Lower lobe of right lung (tissue), 2 donors: Measurements from ENCODE around the gene NRXN3. TPM values are rescaled to one million over a fixed set of nuclear protein-coding genes. Genes with fewer than 3 reads are reported as not detected.

Experiments
- ATAC-seq, 2 donors: fragments of 200-7000 bp; cut with Tn5 transposase; one replicate each; pipeline ENCODE4 v1.9.1; 2020 to 2022; ENCODE audit warnings: mild to moderate bottlenecking in 2 of 2, moderate library complexity in 2 of 2
- DNase-seq: peaks from one replicate; pipeline ENCODE4 v3.0.0-alpha.2; 2020
- H3K27ac ChIP-seq: fragments of 200-600 bp; one replicate; pipeline ENCODE4 v1.8.0; 2022
- H3K27me3 ChIP-seq: fragments of 200-600 bp; one replicate; pipeline ENCODE4 v1.8.0; 2022; ENCODE audit warnings: low read depth
- H3K36me3 ChIP-seq: fragments of 200-600 bp; one replicate; pipeline ENCODE4 v1.8.0; 2022; ENCODE audit warnings: mild to moderate bottlenecking
- H3K4me1 ChIP-seq: fragments of 200-600 bp; one replicate; pipeline ENCODE4 v1.8.0; 2022
- H3K4me3 ChIP-seq: fragments of 200-600 bp; one replicate; pipeline ENCODE4 v1.8.0; 2022; ENCODE audit warnings: mild to moderate bottlenecking
- H3K9me3 ChIP-seq: fragments of 200-600 bp; one replicate; pipeline ENCODE4 v1.8.0; 2022
- intact Hi-C: fragments of 100-400 bp; cut with DNase I; formaldehyde crosslinking; loops from one replicate; pipeline ENCODE4 v1.11.0; 2022
- total RNA-seq: library from RNA; stranded (reverse); fragmentation: NEBNext Ultra II Directional; extraction: Animal tissue kit (Norgen Biotek cat#: 25700); gene quantifications from one replicate; pipeline ENCODE4 v1.2.1, GENCODE V29; 2021
- TF ChIP-seq, protein P1 (sequence below): fragments of 200-600 bp; IDR thresholded peaks from one replicate; pipeline ENCODE4 v1.8.0; 2022; ENCODE audit warnings: antibody characterized with exemption, mild to moderate bottlenecking
- donor health status: DM: no; HTN: yes; CAD: no; lungs with severe emphysema.

NRXN3 gene
- total RNA-seq, 1 donor from 2014 or later, result 9.0 TPM

DNA sequence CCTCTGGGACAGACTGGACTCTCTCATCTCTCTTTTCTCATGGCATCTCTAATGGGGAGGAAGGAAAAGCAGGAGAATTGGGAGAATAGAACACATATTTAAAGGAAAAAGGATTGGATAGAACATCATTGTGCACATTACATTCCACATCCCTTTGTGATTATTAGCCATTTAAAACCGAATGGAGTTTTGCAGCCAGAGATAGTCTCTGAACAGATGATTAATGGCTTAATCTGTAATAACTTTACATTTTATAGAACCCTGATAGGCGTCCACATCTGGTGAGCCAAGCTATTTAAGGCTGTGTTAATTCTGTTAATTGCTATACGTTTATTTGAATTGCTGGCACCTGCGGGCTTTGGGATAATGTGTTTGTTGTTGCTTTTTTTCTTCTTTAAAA, 487.3 kb downstream of the NRXN3 start:
- no peak overlapping the region for H3K27ac ChIP-seq
- no peaks in the 10 kb centered on the region for H3K9me3 ChIP-seq
- H3K27me3 ChIP-seq, result no peaks in the 10 kb centered on the region
- DNase-seq (no peak), ATAC-seq (no peak)
- TF ChIP-seq, protein P1, sequence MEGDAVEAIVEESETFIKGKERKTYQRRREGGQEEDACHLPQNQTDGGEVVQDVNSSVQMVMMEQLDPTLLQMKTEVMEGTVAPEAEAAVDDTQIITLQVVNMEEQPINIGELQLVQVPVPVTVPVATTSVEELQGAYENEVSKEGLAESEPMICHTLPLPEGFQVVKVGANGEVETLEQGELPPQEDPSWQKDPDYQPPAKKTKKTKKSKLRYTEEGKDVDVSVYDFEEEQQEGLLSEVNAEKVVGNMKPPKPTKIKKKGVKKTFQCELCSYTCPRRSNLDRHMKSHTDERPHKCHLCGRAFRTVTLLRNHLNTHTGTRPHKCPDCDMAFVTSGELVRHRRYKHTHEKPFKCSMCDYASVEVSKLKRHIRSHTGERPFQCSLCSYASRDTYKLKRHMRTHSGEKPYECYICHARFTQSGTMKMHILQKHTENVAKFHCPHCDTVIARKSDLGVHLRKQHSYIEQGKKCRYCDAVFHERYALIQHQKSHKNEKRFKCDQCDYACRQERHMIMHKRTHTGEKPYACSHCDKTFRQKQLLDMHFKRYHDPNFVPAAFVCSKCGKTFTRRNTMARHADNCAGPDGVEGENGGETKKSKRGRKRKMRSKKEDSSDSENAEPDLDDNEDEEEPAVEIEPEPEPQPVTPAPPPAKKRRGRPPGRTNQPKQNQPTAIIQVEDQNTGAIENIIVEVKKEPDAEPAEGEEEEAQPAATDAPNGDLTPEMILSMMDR, result no peak
- intact Hi-C loops, result no loop called here
- no peak overlapping the region for H3K4me3 ChIP-seq
- no peaks in the 10 kb centered on the region for H3K36me3 ChIP-seq
- no peaks in the 10 kb centered on the region for H3K4me1 ChIP-seq

DNA sequence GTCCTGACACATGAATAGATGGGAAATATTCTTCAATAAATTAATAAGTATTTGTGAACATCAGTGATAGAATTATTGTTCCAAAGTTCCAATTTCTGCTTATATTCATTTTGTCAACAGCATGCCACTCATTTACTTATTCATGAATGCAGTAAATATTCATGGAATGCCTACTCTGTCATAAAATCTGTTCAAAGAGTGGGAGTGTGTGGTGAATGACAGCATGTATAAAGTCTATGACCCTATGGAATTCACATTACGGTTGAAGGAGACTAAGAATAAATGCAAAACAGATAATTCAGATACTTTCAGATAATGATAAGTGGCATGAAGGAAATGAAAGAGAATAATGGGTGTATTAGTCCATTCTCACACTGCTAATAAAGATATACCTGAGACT, 494.7 kb downstream of the NRXN3 start:
- Histone ChIP-seq H3K36me3 (no peaks in the 10 kb centered on the region), H3K27ac (no peak overlapping the region), H3K4me3 (no peak overlapping the region), H3K27me3 (no peaks in the 10 kb centered on the region), H3K9me3 (no peaks in the 10 kb centered on the region), H3K4me1 (no peaks in the 10 kb centered on the region)
- no peak for DNase-seq
- intact Hi-C loops, result no loop called here
- ATAC-seq, result no peak
- TF ChIP-seq, protein P1, result no peak

DNA sequence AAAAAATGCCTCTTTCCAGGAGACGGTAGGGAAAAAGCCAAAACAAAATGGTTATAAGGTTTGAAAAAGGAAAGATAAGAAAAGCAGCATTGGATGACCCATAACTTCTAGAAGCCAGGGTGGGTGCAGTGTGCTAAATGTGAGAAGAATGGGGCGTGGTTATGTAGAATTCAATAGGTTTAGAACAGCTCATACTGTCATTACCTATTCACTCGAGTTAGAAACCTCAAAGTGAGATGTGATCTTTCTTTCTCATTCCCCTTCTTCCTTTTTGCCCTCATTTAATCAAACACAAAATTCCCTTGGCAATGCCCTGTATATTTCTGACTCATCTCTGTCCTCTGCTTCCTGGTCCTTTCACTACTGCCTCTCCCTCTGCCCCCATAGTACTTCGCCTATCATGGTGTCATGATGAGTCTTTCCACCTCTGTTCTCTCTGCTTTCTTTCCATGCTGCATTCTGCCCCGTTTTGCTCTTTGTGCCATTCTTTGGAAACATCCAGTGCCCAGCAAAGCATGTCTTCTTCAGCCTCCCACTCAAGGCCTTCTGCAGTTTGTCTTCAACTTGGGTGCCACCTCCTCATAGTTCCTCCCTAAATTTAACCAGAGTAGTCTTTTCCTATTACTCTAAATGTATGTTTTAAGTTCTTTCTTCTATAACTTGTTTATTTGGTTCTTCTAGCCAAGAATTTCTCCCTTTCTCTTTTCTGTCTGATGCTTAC, 496.3 kb downstream of the NRXN3 start:
- TF ChIP-seq, protein P1, result no peak
- no peaks in the 10 kb centered on the region for H3K36me3 ChIP-seq
- ATAC-seq, result no peak
- no peaks in the 10 kb centered on the region for H3K9me3 ChIP-seq
- no peaks in the 10 kb centered on the region for H3K27me3 ChIP-seq
- no peak for DNase-seq
- intact Hi-C loops, result no loop called here
- H3K4me1 ChIP-seq, result no peaks in the 10 kb centered on the region
- H3K4me3 ChIP-seq, result no peak overlapping the region
- H3K27ac ChIP-seq, result no peak overlapping the region

DNA sequence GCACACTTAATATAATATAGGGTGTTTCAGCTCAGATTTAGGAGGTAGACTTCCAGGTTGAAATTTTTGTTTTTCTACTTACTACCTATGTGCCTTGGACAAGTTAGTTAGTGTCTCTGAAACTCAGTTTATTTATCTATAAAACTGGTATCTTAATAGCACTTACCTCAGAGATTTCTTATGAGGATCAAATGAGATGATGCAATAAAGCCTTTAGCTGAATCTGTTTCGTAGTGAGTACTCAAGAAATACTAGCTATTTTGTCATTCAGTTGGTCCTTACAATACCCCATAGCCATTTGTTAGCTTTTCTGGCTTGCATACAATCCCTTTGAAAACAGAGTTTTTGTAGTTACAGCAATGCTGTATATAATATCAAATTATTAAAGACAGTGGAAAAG, 497.0 kb downstream of the NRXN3 start:
- no peaks in the 10 kb centered on the region for H3K27me3 ChIP-seq
- TF ChIP-seq, protein P1, result no peak
- no peak overlapping the region for H3K4me3 ChIP-seq
- intact Hi-C loops, result no loop called here
- H3K9me3 ChIP-seq, result no peaks in the 10 kb centered on the region
- H3K4me1 ChIP-seq, result no peaks in the 10 kb centered on the region
- H3K27ac ChIP-seq, result no peak overlapping the region
- ATAC-seq (no peak), DNase-seq (no peak)
- no peaks in the 10 kb centered on the region for H3K36me3 ChIP-seq

DNA sequence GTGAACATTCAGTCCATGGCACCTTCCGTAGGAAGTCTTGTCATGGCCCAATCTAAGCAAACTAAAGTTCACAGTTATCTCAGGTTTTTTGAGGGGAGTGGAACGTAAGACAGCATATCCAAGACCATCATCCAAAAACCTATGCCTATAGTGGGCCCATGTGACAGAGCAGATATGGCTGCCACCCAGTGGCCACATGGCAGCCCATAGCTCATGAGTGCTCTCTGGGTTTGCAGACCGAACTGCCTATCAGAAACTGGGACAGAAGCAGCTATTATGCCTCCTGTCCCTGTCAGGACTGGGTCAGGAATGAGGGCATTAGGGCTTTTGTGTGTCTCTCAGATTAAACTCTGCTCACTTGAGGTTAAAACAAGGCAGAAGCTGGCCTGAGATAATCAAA, 503.7 kb downstream of the NRXN3 start:
- DNase-seq, result no peak
- no peaks in the 10 kb centered on the region for H3K36me3 ChIP-seq
- H3K4me1 ChIP-seq, result no peaks in the 10 kb centered on the region
- no peak for ATAC-seq
- H3K9me3 ChIP-seq, result no peaks in the 10 kb centered on the region
- TF ChIP-seq, protein P1, result no peak
- no peak overlapping the region for H3K27ac ChIP-seq
- H3K4me3 ChIP-seq, result no peak overlapping the region
- intact Hi-C loops, result no loop called here
- no peaks in the 10 kb centered on the region for H3K27me3 ChIP-seq
